ENCODE measurements around the gene TAF13.

GRCh38 chr1:109075531-109076490 lies at the start of gene TAF13:
- peak in 1 of 2 donors; percentile 82 for TF ChIP-seq POLR2A (IDR thresholded peaks at IDR 0.05)
- TF ChIP-seq, protein P1, sequence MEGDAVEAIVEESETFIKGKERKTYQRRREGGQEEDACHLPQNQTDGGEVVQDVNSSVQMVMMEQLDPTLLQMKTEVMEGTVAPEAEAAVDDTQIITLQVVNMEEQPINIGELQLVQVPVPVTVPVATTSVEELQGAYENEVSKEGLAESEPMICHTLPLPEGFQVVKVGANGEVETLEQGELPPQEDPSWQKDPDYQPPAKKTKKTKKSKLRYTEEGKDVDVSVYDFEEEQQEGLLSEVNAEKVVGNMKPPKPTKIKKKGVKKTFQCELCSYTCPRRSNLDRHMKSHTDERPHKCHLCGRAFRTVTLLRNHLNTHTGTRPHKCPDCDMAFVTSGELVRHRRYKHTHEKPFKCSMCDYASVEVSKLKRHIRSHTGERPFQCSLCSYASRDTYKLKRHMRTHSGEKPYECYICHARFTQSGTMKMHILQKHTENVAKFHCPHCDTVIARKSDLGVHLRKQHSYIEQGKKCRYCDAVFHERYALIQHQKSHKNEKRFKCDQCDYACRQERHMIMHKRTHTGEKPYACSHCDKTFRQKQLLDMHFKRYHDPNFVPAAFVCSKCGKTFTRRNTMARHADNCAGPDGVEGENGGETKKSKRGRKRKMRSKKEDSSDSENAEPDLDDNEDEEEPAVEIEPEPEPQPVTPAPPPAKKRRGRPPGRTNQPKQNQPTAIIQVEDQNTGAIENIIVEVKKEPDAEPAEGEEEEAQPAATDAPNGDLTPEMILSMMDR (IDR thresholded peaks at IDR 0.05), result peak; percentile 16 to 36 (median 23)

All from vagina (tissue), 2 donors.